Gastrocnemius medialis (tissue), 4 donors: Measurements from ENCODE around the gene BBOX1.

ENCODE experiments used
- CTCF ChIP-seq, 5 experiments: fragments of 450-650 bp in 3 of 5; fragments of 200-600 bp in 2 of 5; sonication (generic) in 2 of 5; IDR thresholded peaks in 4 of 5; conservative IDR thresholded peaks in 1 of 5; 1 replicate in 4 of 5; 2 replicates in 1 of 5; pipeline ENCODE4 v1.5.1; 2016 to 2019; ENCODE audit warnings: antibody characterized with exemption in 5 of 5, mild to moderate bottlenecking in 3 of 5, moderate library complexity in 3 of 5
- POLR2A ChIP-seq, 2 donors: fragments of 450-650 bp; IDR thresholded peaks; one replicate each; pipeline ENCODE4 v1.6.1; 2017; ENCODE audit warnings: antibody characterized with exemption in 2 of 2, mild to moderate bottlenecking in 2 of 2, moderate library complexity in 2 of 2

DNA sequence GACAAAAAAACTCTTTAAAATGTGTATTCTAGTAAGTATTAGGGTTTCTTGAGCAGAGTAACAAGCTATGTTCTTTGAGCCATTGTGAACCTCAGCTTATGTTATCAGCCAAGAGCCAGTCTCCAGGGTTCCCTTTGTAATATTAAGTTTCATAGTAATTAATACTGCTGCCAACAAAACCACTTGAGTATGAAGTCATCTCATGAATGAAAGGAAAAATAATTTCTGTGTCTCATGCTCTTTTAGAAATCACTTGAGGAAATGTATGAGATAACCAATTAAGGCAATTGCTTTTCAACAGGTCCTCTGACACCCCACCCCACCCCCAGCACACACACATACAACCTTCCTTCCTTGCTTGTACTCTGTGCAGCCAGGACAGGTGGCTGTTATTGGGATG is 59.9 kb downstream of the BBOX1 start:
- TF ChIP-seq CTCF (IDR thresholded peaks at IDR 0.05 in 4 of 5, conservative IDR thresholded peaks at IDR 0.05 in 1 of 5): no peak
- TF ChIP-seq POLR2A (IDR thresholded peaks at IDR 0.05): no peak
